ENCODE results near the gene TFDP2.

The TFDP2 gene

GRCh38 chr3:142051351-142051750, 98.0 kb downstream of the TFDP2 start:
- TF ChIP-seq NFIC (IDR thresholded peaks at IDR 0.05): no peak
- TF ChIP-seq ZBTB7A (IDR thresholded peaks at IDR 0.05; ENCODE audit: low read depth): no peak
- TF ChIP-seq USF1 (IDR thresholded peaks at IDR 0.05): no peak
- TF ChIP-seq, protein P1, sequence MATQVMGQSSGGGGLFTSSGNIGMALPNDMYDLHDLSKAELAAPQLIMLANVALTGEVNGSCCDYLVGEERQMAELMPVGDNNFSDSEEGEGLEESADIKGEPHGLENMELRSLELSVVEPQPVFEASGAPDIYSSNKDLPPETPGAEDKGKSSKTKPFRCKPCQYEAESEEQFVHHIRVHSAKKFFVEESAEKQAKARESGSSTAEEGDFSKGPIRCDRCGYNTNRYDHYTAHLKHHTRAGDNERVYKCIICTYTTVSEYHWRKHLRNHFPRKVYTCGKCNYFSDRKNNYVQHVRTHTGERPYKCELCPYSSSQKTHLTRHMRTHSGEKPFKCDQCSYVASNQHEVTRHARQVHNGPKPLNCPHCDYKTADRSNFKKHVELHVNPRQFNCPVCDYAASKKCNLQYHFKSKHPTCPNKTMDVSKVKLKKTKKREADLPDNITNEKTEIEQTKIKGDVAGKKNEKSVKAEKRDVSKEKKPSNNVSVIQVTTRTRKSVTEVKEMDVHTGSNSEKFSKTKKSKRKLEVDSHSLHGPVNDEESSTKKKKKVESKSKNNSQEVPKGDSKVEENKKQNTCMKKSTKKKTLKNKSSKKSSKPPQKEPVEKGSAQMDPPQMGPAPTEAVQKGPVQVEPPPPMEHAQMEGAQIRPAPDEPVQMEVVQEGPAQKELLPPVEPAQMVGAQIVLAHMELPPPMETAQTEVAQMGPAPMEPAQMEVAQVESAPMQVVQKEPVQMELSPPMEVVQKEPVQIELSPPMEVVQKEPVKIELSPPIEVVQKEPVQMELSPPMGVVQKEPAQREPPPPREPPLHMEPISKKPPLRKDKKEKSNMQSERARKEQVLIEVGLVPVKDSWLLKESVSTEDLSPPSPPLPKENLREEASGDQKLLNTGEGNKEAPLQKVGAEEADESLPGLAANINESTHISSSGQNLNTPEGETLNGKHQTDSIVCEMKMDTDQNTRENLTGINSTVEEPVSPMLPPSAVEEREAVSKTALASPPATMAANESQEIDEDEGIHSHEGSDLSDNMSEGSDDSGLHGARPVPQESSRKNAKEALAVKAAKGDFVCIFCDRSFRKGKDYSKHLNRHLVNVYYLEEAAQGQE (IDR thresholded peaks at IDR 0.05; ENCODE audit: low read depth): no peak
- no peak for TF ChIP-seq TCF12 (IDR thresholded peaks at IDR 0.05; ENCODE audit: low read depth)
- TF ChIP-seq EGR1 (IDR thresholded peaks at IDR 0.05): no peak
- no peak for TF ChIP-seq FOXM1 (IDR thresholded peaks at IDR 0.05; ENCODE audit: borderline replicate concordance, low read depth)
- TF ChIP-seq TAF1 (IDR thresholded peaks at IDR 0.05; ENCODE audit: low read depth): no peak
- no peak for TF ChIP-seq CEBPB (IDR thresholded peaks at IDR 0.05)
- TF ChIP-seq TEAD4 (IDR thresholded peaks at IDR 0.05): no peak
- TF ChIP-seq EP300 (IDR thresholded peaks at IDR 0.05; ENCODE audit: borderline replicate concordance): no peak
- TF ChIP-seq, protein P2, sequence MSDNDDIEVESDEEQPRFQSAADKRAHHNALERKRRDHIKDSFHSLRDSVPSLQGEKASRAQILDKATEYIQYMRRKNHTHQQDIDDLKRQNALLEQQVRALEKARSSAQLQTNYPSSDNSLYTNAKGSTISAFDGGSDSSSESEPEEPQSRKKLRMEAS (IDR thresholded peaks at IDR 0.05): no peak
- no peak for TF ChIP-seq CREB1 (IDR thresholded peaks at IDR 0.05; ENCODE audit: low read depth)

DNA sequence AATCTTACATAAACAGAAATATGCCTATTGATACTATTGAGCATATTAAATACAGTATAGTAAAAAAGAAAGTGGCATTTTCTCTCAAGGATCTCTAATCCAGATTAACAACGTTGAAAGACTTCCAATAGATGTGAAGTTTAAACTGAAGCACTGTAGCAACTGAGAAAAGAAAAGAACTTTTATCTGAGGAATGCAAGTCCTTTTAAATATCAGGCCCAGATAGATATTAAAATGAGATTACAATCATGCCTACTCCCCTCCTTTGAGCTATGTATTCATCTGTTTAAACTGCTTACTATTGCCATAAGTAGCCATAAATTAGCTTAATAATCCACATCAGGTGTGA, 102.3 kb downstream of the TFDP2 start:
- TF ChIP-seq EGR1 (IDR thresholded peaks at IDR 0.05) (no peak), YY1 (IDR thresholded peaks at IDR 0.05; ENCODE audit: low read depth) (no peak), TEAD4 (IDR thresholded peaks at IDR 0.05) (no peak), FOXM1 (IDR thresholded peaks at IDR 0.05; ENCODE audit: borderline replicate concordance, low read depth) (no peak), EP300 (IDR thresholded peaks at IDR 0.05; ENCODE audit: borderline replicate concordance) (no peak), TAF1 (IDR thresholded peaks at IDR 0.05; ENCODE audit: low read depth) (no peak), USF1 (IDR thresholded peaks at IDR 0.05) (no peak), NFIC (IDR thresholded peaks at IDR 0.05) (no peak)
- TF ChIP-seq, protein P1 (IDR thresholded peaks at IDR 0.05; ENCODE audit: low read depth): no peak

DNA sequence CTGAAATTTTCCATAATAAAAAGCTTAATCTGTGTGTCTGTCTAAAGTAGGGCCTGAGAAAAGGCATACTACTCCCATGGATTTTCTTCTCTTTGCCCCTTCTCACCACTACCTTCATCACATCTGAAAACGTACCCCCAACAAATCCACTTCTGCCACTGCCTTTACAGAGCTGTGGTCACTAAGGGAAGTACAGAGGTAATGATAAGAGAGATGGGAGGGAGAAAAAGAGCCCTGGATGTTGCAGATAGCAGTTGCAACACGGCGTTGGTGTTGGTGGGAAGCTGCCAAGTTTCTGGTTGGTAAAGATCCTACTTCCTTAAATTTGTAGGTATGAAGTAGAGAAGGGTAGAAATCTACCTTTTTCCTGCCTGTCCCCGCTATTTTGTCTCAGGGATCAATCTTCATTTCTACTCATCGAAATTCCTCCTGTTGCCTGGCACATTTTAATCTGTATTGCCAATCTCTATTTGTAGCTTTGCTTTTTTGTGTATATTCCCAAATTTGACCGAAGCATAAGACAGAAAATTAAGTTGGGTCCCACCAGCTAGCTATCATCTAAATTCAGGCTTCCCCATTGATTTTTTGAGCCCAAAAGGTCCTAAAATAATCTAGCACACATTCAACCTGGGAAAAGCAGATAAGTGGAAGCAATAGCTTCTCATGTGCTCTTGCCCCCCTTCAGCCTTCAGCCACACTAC, 102.9 kb downstream of the TFDP2 start:
- TF ChIP-seq, protein P2 (IDR thresholded peaks at IDR 0.05): no peak
- TF ChIP-seq EGR1 (IDR thresholded peaks at IDR 0.05) (no peak), NFIC (IDR thresholded peaks at IDR 0.05) (no peak)
- TF ChIP-seq, protein P1 (IDR thresholded peaks at IDR 0.05; ENCODE audit: low read depth): no peak

GRCh38 chr3:142040941-142041491, 108.3 kb downstream of the TFDP2 start:
- TF ChIP-seq ZBTB7A (IDR thresholded peaks at IDR 0.05; ENCODE audit: low read depth) (no peak), YY1 (IDR thresholded peaks at IDR 0.05; ENCODE audit: low read depth) (no peak), TAF1 (IDR thresholded peaks at IDR 0.05; ENCODE audit: low read depth) (no peak), TCF12 (IDR thresholded peaks at IDR 0.05; ENCODE audit: low read depth) (no peak)

GRCh38 chr3:142035308-142035922, 113.9 kb downstream of the TFDP2 start:
- TF ChIP-seq TAF1 (IDR thresholded peaks at IDR 0.05; ENCODE audit: low read depth) (no peak), TCF12 (IDR thresholded peaks at IDR 0.05; ENCODE audit: low read depth) (no peak), EGR1 (IDR thresholded peaks at IDR 0.05) (no peak), ZBTB7A (IDR thresholded peaks at IDR 0.05; ENCODE audit: low read depth) (no peak), YY1 (IDR thresholded peaks at IDR 0.05; ENCODE audit: low read depth) (no peak), CREB1 (IDR thresholded peaks at IDR 0.05; ENCODE audit: low read depth) (no peak), RAD21 (IDR thresholded peaks at IDR 0.05; ENCODE audit: low read depth) (no peak), EP300 (IDR thresholded peaks at IDR 0.05; ENCODE audit: borderline replicate concordance) (no peak), USF1 (IDR thresholded peaks at IDR 0.05) (no peak), NFIC (IDR thresholded peaks at IDR 0.05) (no peak), FOXM1 (IDR thresholded peaks at IDR 0.05; ENCODE audit: borderline replicate concordance, low read depth) (no peak), TEAD4 (IDR thresholded peaks at IDR 0.05) (no peak), CEBPB (IDR thresholded peaks at IDR 0.05) (no peak)
- TF ChIP-seq, protein P2 (IDR thresholded peaks at IDR 0.05): no peak
- TF ChIP-seq, protein P1 (IDR thresholded peaks at IDR 0.05; ENCODE audit: low read depth): no peak
